ENCODE data around the gene CILP2. TPM values are rescaled to one million over a fixed set of nuclear protein-coding genes. Genes with fewer than 3 reads are reported as not detected.

The CILP2 gene
- total RNA-seq, 1 experiment from 2014 or later = 2.0 TPM

DNA sequence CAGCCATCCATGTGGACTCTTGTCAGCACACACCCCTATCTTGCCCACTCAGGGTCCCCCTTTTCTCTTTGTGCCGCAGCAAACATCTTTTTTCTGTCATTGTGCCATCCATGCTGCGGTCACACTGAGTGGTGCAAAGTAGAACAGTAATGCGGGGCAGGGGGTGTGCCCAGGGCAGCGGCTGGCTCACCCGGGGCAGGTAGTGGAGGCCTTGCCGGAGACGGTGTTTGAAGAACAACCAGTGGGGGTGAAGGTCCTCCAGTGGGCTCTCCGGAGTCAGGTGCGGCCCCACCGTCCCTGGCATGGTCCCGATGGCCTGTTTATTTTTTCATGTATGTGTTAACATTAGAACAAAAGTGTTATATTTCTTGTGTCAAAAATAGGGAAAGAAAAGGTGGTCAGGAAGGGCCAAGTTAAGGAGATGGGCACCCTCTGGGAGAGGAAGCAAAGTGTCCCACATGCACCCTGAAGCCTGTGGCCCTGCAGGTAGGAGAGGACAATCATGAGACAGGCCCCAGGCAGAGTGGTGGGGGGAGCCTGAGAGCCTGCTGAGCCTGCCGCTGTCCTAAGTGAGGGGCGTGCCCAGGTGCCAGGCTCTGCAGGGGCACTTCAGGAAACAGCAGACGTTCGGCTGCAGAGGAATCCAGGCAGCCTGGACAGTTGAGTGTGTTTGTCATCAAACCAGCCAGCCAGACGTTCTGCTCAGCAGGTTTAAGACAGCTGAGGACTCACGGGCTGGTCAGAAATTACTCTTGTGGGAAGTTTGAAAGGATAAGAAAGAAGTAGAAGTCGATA is 35.1 kb upstream of the CILP2 start:
- no peak overlapping the region for H3K9ac ChIP-seq (ENCODE audit: low read length)
- ATAC-seq = no peak

DNA sequence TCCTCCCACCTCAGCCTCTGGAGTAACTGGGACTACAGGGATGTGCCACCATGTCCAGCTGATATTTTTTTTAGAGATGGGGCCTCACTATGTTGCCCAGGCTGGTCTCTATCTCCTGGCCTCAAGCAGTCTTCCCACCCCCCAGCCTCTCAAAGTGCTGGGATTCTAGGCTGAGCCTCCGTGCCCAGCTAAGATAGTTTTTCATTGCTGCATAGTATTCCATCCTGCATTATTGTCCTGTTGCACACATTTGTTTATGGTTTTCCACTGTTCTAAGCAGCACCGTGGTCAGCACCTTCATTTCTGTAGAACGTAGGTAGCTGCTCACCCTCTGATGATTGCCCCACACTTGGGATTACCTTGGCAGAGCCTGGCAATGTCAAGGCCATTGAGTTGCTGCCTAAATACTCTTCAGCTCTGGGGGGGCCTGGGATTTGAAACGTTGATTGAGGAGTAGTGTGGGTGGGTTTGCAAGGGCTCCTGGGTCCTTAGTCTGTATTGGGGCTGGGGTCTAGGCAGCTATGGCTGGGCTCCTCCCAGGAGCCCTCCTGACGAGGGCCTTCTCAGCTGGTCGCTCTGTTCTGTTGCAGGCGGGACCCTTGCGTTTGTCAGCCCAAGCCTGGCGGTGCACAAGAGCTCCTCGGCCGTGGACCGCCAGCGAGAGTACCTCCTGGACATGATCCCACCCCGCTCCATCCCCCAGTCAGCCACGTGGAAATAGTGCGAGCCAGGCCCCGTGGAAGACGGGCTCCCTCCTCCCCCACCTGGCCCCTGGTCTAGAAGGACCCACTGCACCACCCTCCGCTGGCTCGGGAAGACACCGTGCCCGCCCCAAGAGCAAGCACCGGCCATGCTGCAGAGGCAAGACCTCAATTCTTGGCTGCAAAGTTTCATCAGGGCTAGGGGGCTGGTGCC is 33.1 kb upstream of the CILP2 start:
- H3K9ac ChIP-seq (ENCODE audit: low read length) = no peak overlapping the region
- no peak for DNase-seq
- ATAC-seq = no peak
- no peak overlapping the region for H3K4me2 ChIP-seq (ENCODE audit: low read length)
- ChIA-PET POLR2A (ENCODE audit: unreplicated experiment) (no interaction called here), CTCF (no interaction called here)
- H3K9me2 ChIP-seq (replicated peaks; ENCODE audit: low read length) = no peaks in the 10 kb centered on the region
- no peaks in the 10 kb centered on the region for H3K4me1 ChIP-seq (ENCODE audit: insufficient read depth, low read length)
- H4K20me1 ChIP-seq (ENCODE audit: low read length) = no peaks in the 10 kb centered on the region
- no peaks in the 10 kb centered on the region for H3K79me2 ChIP-seq (ENCODE audit: low read length)
- no peaks in the 10 kb centered on the region for H3F3A ChIP-seq (ENCODE audit: low read length, unreplicated experiment)
- TF ChIP-seq EZH2phosphoT487 (IDR thresholded peaks at IDR 0.05; ENCODE audit: borderline replicate concordance, low read length) (no peak), EZH2 (IDR thresholded peaks at IDR 0.05; ENCODE audit: low read length, unreplicated experiment) (no peak)
- TF ChIP-seq, protein P1, sequence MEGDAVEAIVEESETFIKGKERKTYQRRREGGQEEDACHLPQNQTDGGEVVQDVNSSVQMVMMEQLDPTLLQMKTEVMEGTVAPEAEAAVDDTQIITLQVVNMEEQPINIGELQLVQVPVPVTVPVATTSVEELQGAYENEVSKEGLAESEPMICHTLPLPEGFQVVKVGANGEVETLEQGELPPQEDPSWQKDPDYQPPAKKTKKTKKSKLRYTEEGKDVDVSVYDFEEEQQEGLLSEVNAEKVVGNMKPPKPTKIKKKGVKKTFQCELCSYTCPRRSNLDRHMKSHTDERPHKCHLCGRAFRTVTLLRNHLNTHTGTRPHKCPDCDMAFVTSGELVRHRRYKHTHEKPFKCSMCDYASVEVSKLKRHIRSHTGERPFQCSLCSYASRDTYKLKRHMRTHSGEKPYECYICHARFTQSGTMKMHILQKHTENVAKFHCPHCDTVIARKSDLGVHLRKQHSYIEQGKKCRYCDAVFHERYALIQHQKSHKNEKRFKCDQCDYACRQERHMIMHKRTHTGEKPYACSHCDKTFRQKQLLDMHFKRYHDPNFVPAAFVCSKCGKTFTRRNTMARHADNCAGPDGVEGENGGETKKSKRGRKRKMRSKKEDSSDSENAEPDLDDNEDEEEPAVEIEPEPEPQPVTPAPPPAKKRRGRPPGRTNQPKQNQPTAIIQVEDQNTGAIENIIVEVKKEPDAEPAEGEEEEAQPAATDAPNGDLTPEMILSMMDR (conservative IDR thresholded peaks at IDR 0.05; ENCODE audit: low read depth, low read length) = no peak
- intact Hi-C loops (cut with micrococcal nuclease) = no loop called here
- no TSS peak for BruUV-seq (replicated peaks)
- H3K27me3 ChIP-seq (ENCODE audit: low read length) = no peaks in the 10 kb centered on the region
- peaks cover 27% of the 10 kb centered on the region for H3K36me3 ChIP-seq (ENCODE audit: low read depth, low read length)
- no peaks in the 10 kb centered on the region for H3K9me3 ChIP-seq (ENCODE audit: low read length)
- H2AFZ ChIP-seq (ENCODE audit: low read length) = no peak overlapping the region
- no peak overlapping the region for H3K4me3 ChIP-seq (ENCODE audit: low read length)
- no peak overlapping the region for H3K27ac ChIP-seq (ENCODE audit: low read length)

More for the DNA sequence above, 35.1 kb upstream of the CILP2 start:
- no peaks in the 10 kb centered on the region for H3K79me2 ChIP-seq (ENCODE audit: low read length)
- H3F3A ChIP-seq (ENCODE audit: low read length, unreplicated experiment) = no peaks in the 10 kb centered on the region
- H3K4me2 ChIP-seq (ENCODE audit: low read length) = no peak overlapping the region
- no peaks in the 10 kb centered on the region for H3K9me3 ChIP-seq (ENCODE audit: low read length)
- no peaks in the 10 kb centered on the region for H4K20me1 ChIP-seq (ENCODE audit: low read length)
- peaks cover 40% of the 10 kb centered on the region for H3K36me3 ChIP-seq (ENCODE audit: low read depth, low read length)
- DNase-seq = no peak
- H3K27ac ChIP-seq (ENCODE audit: low read length) = no peak overlapping the region
- no peaks in the 10 kb centered on the region for H3K9me2 ChIP-seq (replicated peaks; ENCODE audit: low read length)
- CTCF ChIA-PET = no interaction called here
- BruUV-seq (replicated peaks) = no TSS peak
- no peaks in the 10 kb centered on the region for H3K4me1 ChIP-seq (ENCODE audit: insufficient read depth, low read length)
- intact Hi-C loops (cut with micrococcal nuclease) = no loop called here
- TF ChIP-seq EZH2phosphoT487 (IDR thresholded peaks at IDR 0.05; ENCODE audit: borderline replicate concordance, low read length) = no peak
- no peak for TF ChIP-seq EZH2 (IDR thresholded peaks at IDR 0.05; ENCODE audit: low read length, unreplicated experiment)
- TF ChIP-seq, protein P1 (conservative IDR thresholded peaks at IDR 0.05; ENCODE audit: low read depth, low read length) = no peak
- POLR2A ChIA-PET (ENCODE audit: unreplicated experiment) = no interaction called here
- H3K27me3 ChIP-seq (ENCODE audit: low read length) = no peaks in the 10 kb centered on the region
- no peak overlapping the region for H2AFZ ChIP-seq (ENCODE audit: low read length)
- H3K4me3 ChIP-seq (ENCODE audit: low read length) = no peak overlapping the region

All from PC-3 (cell line).